GM12878 (cell line): ENCODE results near the gene SCLT1. TPM values are rescaled to one million over a fixed set of nuclear protein-coding genes. Genes with fewer than 3 reads are reported as not detected.

Experiments used
- ATAC-seq: fragments of 200-7000 bp; cut with Tn5 transposase; 3 replicates; pipeline ENCODE4 v1.9.1; 2020; ENCODE audit warnings: mild to moderate bottlenecking, moderate library complexity
- BruUV-seq: library from RNA; stranded (reverse); fragments of 400-500 nt; replicated peaks from 2 replicates; lab custom pipeline; 2021; lab: Mats Ljungman, UMichigan
- CTCF ChIA-PET: fragments of 300-600 bp; sonication (Branson Sonifier 250); formaldehyde crosslinking; extraction: SDS; loops from one replicate; lab custom pipeline; 2021; ENCODE audit warnings: inconsistent platforms; lab: Yijun Ruan, JAX
- POLR2A ChIA-PET: fragments of 350-600 bp; formaldehyde crosslinking; extraction: SDS; loops from one replicate; lab custom pipeline; 2021; ENCODE audit warnings: inconsistent platforms; lab: Charles Lee
- RAD21 ChIA-PET: fragments of 300-600 bp; sonication (Branson Sonifier 250); formaldehyde crosslinking; loops from one replicate; lab custom pipeline; 2023; ENCODE audit warnings: antibody characterized with exemption; ENCODE audit not compliant: unreplicated experiment; lab: Charles Lee
- SMC1A ChIA-PET: fragments of 300-600 bp; sonication (Branson Sonifier 250); formaldehyde crosslinking; loops from one replicate; lab custom pipeline; 2023; ENCODE audit not compliant: unreplicated experiment, uncharacterized antibody; lab: Charles Lee
- DNase-seq: peaks from one replicate; pipeline ENCODE4 v3.0.0-alpha.2; 2011; ENCODE audit warnings: low read depth, low spot score
- FAIRE-seq: peaks from 3 replicates; lab custom pipeline; 2011; peaks lifted over from hg19 to GRCh38; lab: Jason Lieb, UNC
- H2AFZ ChIP-seq: 2 replicates; pipeline ENCODE4 v1.6.0; 2011; ENCODE audit warnings: low read depth, low read length, control low read depth; ENCODE audit not compliant: control insufficient read depth
- H3K27ac ChIP-seq: 2 replicates; pipeline ENCODE4 v1.5.1; 2011; ENCODE audit warnings: control low read depth; ENCODE audit not compliant: control insufficient read depth, insufficient read depth
- H3K27me3 ChIP-seq, 2 experiments: replicated peaks in 1 of 2; 2 replicates each; pipeline versions ENCODE4 v1.6.0 to v1.6.1; 2011; ENCODE audit warnings: low read length in 1 of 2; ENCODE audit not compliant: control insufficient read depth in 2 of 2, insufficient read depth in 2 of 2
- H3K36me3 ChIP-seq, 2 experiments: 2 replicates each; pipeline ENCODE4 v1.5.1; 2011; ENCODE audit warnings: low read length in 1 of 2; ENCODE audit not compliant: control insufficient read depth in 2 of 2, insufficient read depth in 2 of 2
- H3K4me1 ChIP-seq: 2 replicates; pipeline ENCODE4 v1.6.1; 2011; ENCODE audit warnings: mild to moderate bottlenecking, low read length, moderate library complexity, mixed read lengths; ENCODE audit not compliant: control insufficient read depth, insufficient read depth
- H3K4me2 ChIP-seq: 2 replicates; pipeline ENCODE4 v1.6.0; 2011; ENCODE audit warnings: control low read depth; ENCODE audit not compliant: control insufficient read depth, insufficient read depth
- H3K4me3 ChIP-seq: fragments of 200-600 bp; sonication (generic); 2 replicates; pipeline ENCODE4 v1.5.1; 2016
- H3K79me2 ChIP-seq: 2 replicates; pipeline ENCODE4 v1.6.0; 2011; ENCODE audit warnings: low read length; ENCODE audit not compliant: control insufficient read depth, insufficient read depth
- H3K9ac ChIP-seq: 2 replicates; pipeline ENCODE4 v1.8.0; 2011; ENCODE audit warnings: low read length, control low read depth, mixed read lengths; ENCODE audit not compliant: control insufficient read depth, insufficient read depth
- H3K9me3 ChIP-seq: replicated peaks from 3 replicates; pipeline ENCODE4 v1.5.1; 2011; ENCODE audit warnings: mild to moderate bottlenecking, low read length; ENCODE audit not compliant: control insufficient read depth, insufficient read depth
- H4K20me1 ChIP-seq: 2 replicates; pipeline ENCODE4 v1.6.0; 2011; ENCODE audit not compliant: control insufficient read depth, insufficient read depth
- ATF2 ChIP-seq: IDR thresholded peaks from 2 replicates; pipeline ENCODE4 v1.6.1; 2012; ENCODE audit warnings: low read length, inconsistent platforms
- BCL3 ChIP-seq: IDR thresholded peaks from 2 replicates; pipeline ENCODE4 v1.6.1; 2011; ENCODE audit warnings: borderline replicate concordance, low read depth, mild to moderate bottlenecking, moderate library complexity, low read length; ENCODE audit not compliant: insufficient read depth, poor library complexity, severe bottlenecking
- CBX5 ChIP-seq: sonication (generic); IDR thresholded peaks from 2 replicates; pipeline ENCODE4 v1.6.1; 2016; ENCODE audit warnings: low read depth, moderate library complexity, mild to moderate bottlenecking, inconsistent platforms
- CREB1 ChIP-seq: IDR thresholded peaks from 2 replicates; pipeline ENCODE4 v1.6.1; 2012; ENCODE audit warnings: low read depth, mild to moderate bottlenecking, inconsistent platforms
- EED ChIP-seq: sonication (generic); IDR thresholded peaks from 2 replicates; pipeline ENCODE4 v1.6.1; 2016; ENCODE audit warnings: antibody characterized with exemption, low read depth
- ETV6 ChIP-seq, 2 experiments: fragments of 450-650 bp in 1 of 2; IDR thresholded peaks in 1 of 2; conservative IDR thresholded peaks in 1 of 2; 2 replicates each; pipeline ENCODE4 v1.6.1; 2014; ENCODE audit warnings: antibody characterized with exemption in 1 of 2, borderline replicate concordance in 1 of 2, low read depth in 1 of 2, mild to moderate bottlenecking in 1 of 2, moderate library complexity in 1 of 2
- GATAD2B ChIP-seq: fragments of 450-650 bp; conservative IDR thresholded peaks from 2 replicates; pipeline ENCODE4 v1.6.1; 2017; ENCODE audit warnings: low read depth, mild to moderate bottlenecking, moderate library complexity
- HDGF ChIP-seq: fragments of 450-650 bp; IDR thresholded peaks from 2 replicates; pipeline ENCODE4 v1.6.1; 2016; ENCODE audit warnings: antibody characterized with exemption
- IKZF2 ChIP-seq, 2 experiments: fragments of 450-650 bp; IDR thresholded peaks; 2 replicates each; pipeline ENCODE4 v1.6.1; 2017; ENCODE audit warnings: mild to moderate bottlenecking in 2 of 2, moderate library complexity in 2 of 2
- MEF2B ChIP-seq: fragments of 450-650 bp; IDR thresholded peaks from 2 replicates; pipeline ENCODE4 v1.6.1; 2018; ENCODE audit warnings: mild to moderate bottlenecking, moderate library complexity; ENCODE audit not compliant: partially characterized antibody, poor library complexity, severe bottlenecking
- PKNOX1 ChIP-seq: fragments of 450-650 bp; IDR thresholded peaks from 2 replicates; pipeline ENCODE4 v1.6.1; 2016; ENCODE audit warnings: mild to moderate bottlenecking
- PML ChIP-seq: IDR thresholded peaks from 2 replicates; pipeline ENCODE4 v1.6.1; 2012; ENCODE audit warnings: low read length, inconsistent platforms
- POLR2A ChIP-seq: IDR thresholded peaks from 2 replicates; pipeline ENCODE4 v1.6.1; 2011; ENCODE audit warnings: low read depth, mild to moderate bottlenecking, low read length
- POLR2AphosphoS5 ChIP-seq: IDR thresholded peaks from 2 replicates; pipeline ENCODE4 v1.6.1; 2011; ENCODE audit warnings: mild to moderate bottlenecking, low read length, inconsistent platforms
- POU2F2 ChIP-seq: IDR thresholded peaks from 3 replicates; pipeline ENCODE4 v1.6.1; 2011; ENCODE audit warnings: low read depth, mild to moderate bottlenecking, low read length, borderline replicate concordance
- RELA ChIP-seq: fragments of 450-650 bp; IDR thresholded peaks from 2 replicates; pipeline ENCODE4 v1.8.0; 2014; ENCODE audit warnings: borderline replicate concordance; ENCODE audit not compliant: partially characterized antibody
- ZNF207 ChIP-seq: fragments of 450-650 bp; IDR thresholded peaks from 2 replicates; pipeline ENCODE4 v1.6.1; 2014; ENCODE audit warnings: antibody characterized with exemption, mild to moderate bottlenecking, borderline replicate concordance
- ZNF274 ChIP-seq: IDR thresholded peaks from one replicate; pipeline ENCODE4 v1.8.0; 2011; ENCODE audit not compliant: insufficient read length, insufficient read depth
- ZNF384 ChIP-seq: IDR thresholded peaks from 2 replicates; pipeline ENCODE4 v1.6.1; 2012; ENCODE audit warnings: low read depth, mild to moderate bottlenecking, low read length, improper control_type of control experiment, borderline replicate concordance
- WGBS: methylation state at CpG from one replicate; pipeline ENCODE4 v1.1.6; 2016; ENCODE audit warnings: low lambda C conversion rate; ENCODE audit not compliant: insufficient replicate concordance, insufficient coverage; ENCODE audit errors: missing lambda C conversion rate; 5-methylcytosine and 5-hydroxymethylcytosine counted together
- in situ Hi-C: fragments of 300-500 bp; cut with MboI; formaldehyde crosslinking; loops from 9 replicates; pipeline ENCODE4 v1.14.3; 2018; ENCODE audit warnings: mixed read lengths
- intact Hi-C: fragments of 100-400 bp; cut with micrococcal nuclease; formaldehyde crosslinking; loops from one replicate; pipeline ENCODE4 v1.14.2; 2022; ENCODE audit not compliant: unreplicated experiment
- polyA plus RNA-seq, 11 experiments: library from polyadenylated mRNA; depleted of rRNA in 4 of 11; unstranded in 6 of 11; stranded (reverse) in 5 of 11; fragments of >200 nt; fragmentation: Nextera tagmentation in 4 of 11; fragmentation: Illumina TruSeq in 1 of 11; extraction: Ambion mirVana in 4 of 11; extraction: Trizol in 1 of 11; gene quantifications; 1 replicate in 1 of 11; 2 replicates in 10 of 11; pipeline versions ENCODE4 v1.2.1 to v1.2.3, GENCODE V29; 2011 to 2016; ENCODE audit warnings: inconsistent platforms in 2 of 11, missing spikeins in 2 of 11, low read depth in 1 of 11
- total RNA-seq, 4 experiments: library from RNA; depleted of rRNA in 3 of 4; stranded (reverse); fragments of >200 nt in 3 of 4; fragmentation: Illumina TruSeq in 1 of 4; extraction: Trizol in 1 of 4; gene quantifications; 2 replicates each; pipeline versions ENCODE4 v1.2.1 to v1.2.3, GENCODE V29; 2013 to 2021

Gene SCLT1
- total and polyA plus RNA-seq, 10 of the 15 experiments (the other 5 are each of a cell fraction or from before 2014, with no cell fraction given): 7.8 to 31.4 (median 19.6) TPM

GRCh38 chr4:128862608-128863311 is 230.6 kb downstream of the SCLT1 start:
- peak; percentile 91 for ATAC-seq
- Histone ChIP-seq H3K4me1 (peaks cover 36% of the 10 kb centered on the region), H3K27ac (peak overlapping the region; percentile 84), H3K9me3 (no peaks in the 10 kb centered on the region), H3K36me3 (peaks cover 23 to 35% of the 10 kb centered on the region in 2 experiments), H3K27me3 (no peaks in the 10 kb centered on the region), H3K4me2 (peak overlapping the region; percentile 42), H2AFZ (peak overlapping the region; percentile 24), H3K4me3 (no peak overlapping the region; the same call in 1 of the 2 replicates), H3K9ac (peak overlapping the region; percentile 25; the same call in 1 of the 2 replicates), H3K79me2 (peaks cover 4% of the 10 kb centered on the region), H4K20me1 (no peaks in the 10 kb centered on the region)
- SMC1A ChIA-PET: interaction anchor here (0.6 to 4.4 kb wide), 24 partner anchors 9 to 671 kb away, joined by 3 to 33 read pairs (median 4); no protein-coding TSS in a partner anchor
- RAD21 ChIA-PET: interaction anchor here (0.7 to 2.9 kb wide), 18 partner anchors 8 to 573 kb away, joined by 3 to 35 read pairs (median 5); partner anchors contain the start of genes JADE1 and SCLT1
- no peak for FAIRE-seq
- peak; percentile 63 for DNase-seq
- BruUV-seq: no TSS peak
- intact Hi-C loops (loop anchor here (1.0 kb wide), 5 partner anchors 51 to 671 kb away; no protein-coding TSS in a partner anchor), in situ Hi-C loops (loop anchor here (5.0 kb wide), 2 partner anchors 295 to 670 kb away; no protein-coding TSS in a partner anchor)
- CTCF ChIA-PET: interaction anchor here (0.6 to 2.7 kb wide), 19 partner anchors 9 to 670 kb away, joined by 3 to 33 read pairs (median 7); partner anchors contain the start of gene SCLT1
- POLR2A ChIA-PET: interaction anchor here (0.8 to 2.3 kb wide), 6 partner anchors 12 to 50 kb away, joined by 3 to 18 read pairs (median 4); no protein-coding TSS in a partner anchor
- WGBS: 25% methylated on average over 14 of the region's 14 CpGs
- TF ChIP-seq ZNF274 (no peak), MEF2B (peak; percentile 35), PML (peak; percentile 71), IKZF2 (IDR thresholded peaks at IDR 0.05) (peak in 1 of 2 experiments; percentile 28; a peak in 2 of 4 replicates), ZNF384 (no peak), HDGF (0 out of 2 replicates have a peak, but pooled peaks have one; percentile 38), POU2F2 (peak; percentile 22; the same call in 1 of the 3 replicates), RELA (peak; percentile 86), CBX5 (0 out of 2 replicates have a peak, but pooled peaks have one; percentile 50), GATAD2B (0 out of 2 replicates have a peak, but pooled peaks have one; percentile 34), ATF2 (peak; percentile 75; the same call in 1 of the 2 replicates), PKNOX1 (no peak), EED (peak; percentile 21; the same call in 1 of the 2 replicates), POLR2AphosphoS5 (peak; percentile 51), CREB1 (peak; percentile 21; the same call in 1 of the 2 replicates), ETV6 (conservative IDR thresholded peaks at IDR 0.05 in 1 of 2, IDR thresholded peaks at IDR 0.05 in 1 of 2; ENCODE audit: borderline replicate concordance in 1 of 2, low read depth in 1 of 2) (0 out of 4 replicates have a peak, but pooled peaks of 1 of the 2 experiments have one; percentile 16), BCL3 (peak; percentile 11), POLR2A (peak; percentile 63; the same call in 1 of the 2 replicates), ZNF207 (no peak)
